Measurements from ENCODE around the gene DNAH1. TPM values are rescaled to one million over a fixed set of nuclear protein-coding genes. Genes with fewer than 3 reads are reported as not detected.
"Not testable (repeated sequence)": the region's sequence is repeated elsewhere in the genome, so short reads cannot be mapped to it uniquely, and the experiment has no call there.

Gene DNAH1
- total RNA-seq, 8 experiments from 2014 or later = 1.1 to 5.9 (median 3.1) TPM

GRCh38 chr3:52281981-52282801 is 33.9 kb upstream of the DNAH1 start:
- ATAC-seq (replicated peaks in 6 of 8) = no peak
- Histone ChIP-seq H3K27ac (no peak overlapping the region), H3K4me3 (no peak overlapping the region), H3K4me1 (replicated peaks in 1 of 2) (peaks cover 21 to 55% of the 10 kb centered on the region in 2 donors)
- in situ Hi-C loops (cut with MboI; ENCODE audit: low pct_unique_long_range_greater_than_20kb in 2 of 9, low sequenced_read_pairs in 9 of 9, unreplicated experiment in 9 of 9) = no loop called here
- WGBS, 10 experiments = 28 to 94% (median 85%) methylated on average over 1 to 8 of the region's 8 CpGs

GRCh38 chr3:52283306-52283705 is 32.8 kb upstream of the DNAH1 start:
- peak overlapping the region in 1 of 2 donors; percentile 100 for H3K27ac ChIP-seq
- no peak overlapping the region for H3K4me3 ChIP-seq
- peaks cover 21 to 55% of the 10 kb centered on the region in 2 donors for H3K4me1 ChIP-seq (replicated peaks in 1 of 2)
- in situ Hi-C loops (cut with MboI; ENCODE audit: low pct_unique_long_range_greater_than_20kb in 2 of 9, low sequenced_read_pairs in 9 of 9, unreplicated experiment in 9 of 9) = no loop called here
- 0 to 100% (median 36%) methylated on average over 1 of the region's 1 CpG; no CpG with 5 or more reads in 4 of the 10 experiments for WGBS, 10 experiments
- ATAC-seq (replicated peaks in 6 of 8) = no peak

- H3K27ac ChIP-seq = peak overlapping the region in 1 of 2 donors; percentile 100
- peaks cover 26 to 61% of the 10 kb centered on the region in 2 donors for H3K4me1 ChIP-seq (replicated peaks in 1 of 2)
- ATAC-seq (replicated peaks in 6 of 8); in situ Hi-C loops (cut with MboI; ENCODE audit: low pct_unique_long_range_greater_than_20kb in 2 of 9, low sequenced_read_pairs in 9 of 9, unreplicated experiment in 9 of 9); H3K4me3 ChIP-seq: not testable (repeated sequence)
- WGBS, 10 experiments = 60 to 94% (median 89%) methylated on average over 1 to 3 of the region's 4 CpGs; no CpG with 5 or more reads in 4 of the 10 experiments
Observed at GRCh38 chr3:52284051-52284450, 32.1 kb upstream of the DNAH1 start.

GRCh38 chr3:52286777-52287110 is 29.4 kb upstream of the DNAH1 start:
- H3K27ac ChIP-seq = peak overlapping the region; percentile 100
- no peak for ATAC-seq (replicated peaks in 6 of 8)

GRCh38 chr3:52288674-52289073 is 27.4 kb upstream of the DNAH1 start:
- Histone ChIP-seq H3K4me3 (peak overlapping the region in 2 of 5 donors; percentile 51 to 60), H3K4me1 (replicated peaks in 1 of 2) (peaks cover 10 to 36% of the 10 kb centered on the region in 2 donors), H3K27ac (peak overlapping the region; percentile 100)
- no peak for ATAC-seq (replicated peaks in 6 of 8)
- in situ Hi-C loops (cut with MboI; ENCODE audit: low pct_unique_long_range_greater_than_20kb in 2 of 9, low sequenced_read_pairs in 9 of 9, unreplicated experiment in 9 of 9) = loop anchor here in 1 of 9 experiments (5.0 kb wide), 1 partner anchor 54 kb away; no protein-coding TSS in a partner anchor
- 60 to 100% (median 94%) methylated on average over 1 to 5 of the region's 6 CpGs; no CpG with 5 or more reads in 1 of the 10 experiments for WGBS, 10 experiments

More at GRCh38 chr3:52286777-52287110, 29.4 kb upstream of the DNAH1 start:
- Histone ChIP-seq H3K4me3 (peak overlapping the region; percentile 42 to 83 (median 60)), H3K4me1 (replicated peaks in 1 of 2) (peaks cover 10 to 44% of the 10 kb centered on the region in 2 donors)
- WGBS, 10 experiments = 50 to 84% (median 62%) methylated on average over 2 to 7 of the region's 8 CpGs; no CpG with 5 or more reads in 3 of the 10 experiments
- in situ Hi-C loops (cut with MboI; ENCODE audit: low pct_unique_long_range_greater_than_20kb in 2 of 9, low sequenced_read_pairs in 9 of 9, unreplicated experiment in 9 of 9) = loop anchor here in 1 of 9 experiments (5.0 kb wide), 1 partner anchor 56 kb away; no protein-coding TSS in a partner anchor

- 100% methylated on average over 1 of the region's 1 CpG; no CpG with 5 or more reads in 9 of the 10 experiments for WGBS, 10 experiments
- no peak for ATAC-seq (replicated peaks in 6 of 8)
- in situ Hi-C loops (cut with MboI; ENCODE audit: low pct_unique_long_range_greater_than_20kb in 2 of 9, low sequenced_read_pairs in 9 of 9, unreplicated experiment in 9 of 9) = loop anchor here in 1 of 9 experiments (5.0 kb wide), 1 partner anchor 53 kb away; no protein-coding TSS in a partner anchor
- no peak overlapping the region for H3K4me3 ChIP-seq
- H3K4me1 ChIP-seq (replicated peaks in 1 of 2) = peaks cover 10 to 30% of the 10 kb centered on the region in 2 donors
- H3K27ac ChIP-seq = no peak overlapping the region
Observed at GRCh38 chr3:52289338-52289746, 26.8 kb upstream of the DNAH1 start.

- in situ Hi-C loops (cut with MboI; ENCODE audit: low pct_unique_long_range_greater_than_20kb in 2 of 9, low sequenced_read_pairs in 9 of 9, unreplicated experiment in 9 of 9) = loop anchor here in 1 of 9 experiments (5.0 kb wide), 1 partner anchor 52 kb away; no protein-coding TSS in a partner anchor
Observed at GRCh38 chr3:52289747-52290595, 26.1 kb upstream of the DNAH1 start.

GRCh38 chr3:52290596-52291507 is 25.3 kb upstream of the DNAH1 start:
- Histone ChIP-seq H3K4me1 (replicated peaks in 1 of 2) (peaks cover 20 to 33% of the 10 kb centered on the region in 2 donors), H3K4me3 (no peak overlapping the region), H3K27ac (no peak overlapping the region)
- 50 to 100% (median 90%) methylated on average over 1 to 4 of the region's 23 CpGs; no CpG with 5 or more reads in 7 of the 10 experiments for WGBS, 10 experiments
- in situ Hi-C loops (cut with MboI; ENCODE audit: low pct_unique_long_range_greater_than_20kb in 2 of 9, low sequenced_read_pairs in 9 of 9, unreplicated experiment in 9 of 9) = no loop called here
- no peak for ATAC-seq (replicated peaks in 6 of 8)

More at GRCh38 chr3:52289747-52290595, 26.1 kb upstream of the DNAH1 start:
- peaks cover 11 to 31% of the 10 kb centered on the region in 2 donors for H3K4me1 ChIP-seq (replicated peaks in 1 of 2)
- 40 to 100% (median 80%) methylated on average over 1 to 10 of the region's 15 CpGs; no CpG with 5 or more reads in 5 of the 10 experiments for WGBS, 10 experiments
- no peak overlapping the region for H3K27ac ChIP-seq
- no peak overlapping the region for H3K4me3 ChIP-seq
- no peak for ATAC-seq (replicated peaks in 6 of 8)

- no peak for ATAC-seq (replicated peaks in 6 of 8)
- H3K4me1 ChIP-seq (replicated peaks in 1 of 2) = peaks cover 25 to 33% of the 10 kb centered on the region in 2 donors
- H3K27ac ChIP-seq = no peak overlapping the region
- H3K4me3 ChIP-seq = no peak overlapping the region
- in situ Hi-C loops (cut with MboI; ENCODE audit: low pct_unique_long_range_greater_than_20kb in 2 of 9, low sequenced_read_pairs in 9 of 9, unreplicated experiment in 9 of 9) = no loop called here
- WGBS, 10 experiments = 40 to 100% (median 86%) methylated on average over 1 to 5 of the region's 7 CpGs; no CpG with 5 or more reads in 7 of the 10 experiments
Observed at GRCh38 chr3:52291508-52292181, 24.5 kb upstream of the DNAH1 start.

GRCh38 chr3:52292247-52293065 is 23.7 kb upstream of the DNAH1 start:
- Histone ChIP-seq H3K4me3 (no peak overlapping the region), H3K27ac (no peak overlapping the region), H3K4me1 (replicated peaks in 1 of 2) (peaks cover 31 to 38% of the 10 kb centered on the region in 2 donors)
- ATAC-seq (replicated peaks in 6 of 8) = no peak
- in situ Hi-C loops (cut with MboI; ENCODE audit: low pct_unique_long_range_greater_than_20kb in 2 of 9, low sequenced_read_pairs in 9 of 9, unreplicated experiment in 9 of 9) = no loop called here
- whole genome bisulfite sequencing, 10 experiments = 82 to 100% methylated on average over 1 to 5 of the region's 20 CpGs; no CpG with 5 or more reads in 8 of the 10 experiments
